Neutrophil (primary cell): Measurements from ENCODE around the gene SOWAHA.

Source experiments
- H3K27ac ChIP-seq: fragments of 200-600 bp; sonication (generic); 2 replicates; pipeline ENCODE4 v1.5.1; 2016; ENCODE audit warnings: mild to moderate bottlenecking, moderate library complexity
- H3K27me3 ChIP-seq: fragments of 200-600 bp; sonication (generic); 2 replicates; pipeline ENCODE4 v1.6.0; 2016; ENCODE audit warnings: mild to moderate bottlenecking
- H3K36me3 ChIP-seq: fragments of 200-600 bp; sonication (generic); 2 replicates; pipeline ENCODE4 v1.5.1; 2017
- H3K4me1 ChIP-seq, 2 experiments: fragments of 200-600 bp in 1 of 2; sonication (generic) in 1 of 2; 1 replicate in 1 of 2; 2 replicates in 1 of 2; pipeline versions ENCODE4 v1.5.1 to v1.6.1; 2013 to 2016; ENCODE audit warnings: low read depth in 1 of 2, low read length in 1 of 2, mild to moderate bottlenecking in 1 of 2, moderate library complexity in 1 of 2; ENCODE audit not compliant: control insufficient read depth in 1 of 2, insufficient read depth in 1 of 2
- H3K4me3 ChIP-seq, 2 experiments: fragments of 200-600 bp in 1 of 2; sonication (generic) in 1 of 2; 1 replicate in 1 of 2; 2 replicates in 1 of 2; pipeline ENCODE4 v1.5.1; 2013 to 2016; ENCODE audit warnings: low read depth in 1 of 2, low read length in 1 of 2, mild to moderate bottlenecking in 1 of 2, moderate library complexity in 1 of 2
- H3K9me3 ChIP-seq: fragments of 200-600 bp; sonication (generic); 2 replicates; pipeline ENCODE4 v1.5.1; 2016
- CTCF ChIP-seq: fragments of 200-600 bp; sonication (generic); IDR thresholded peaks from 2 replicates; pipeline ENCODE4 v1.5.1; 2016; ENCODE audit warnings: antibody characterized with exemption

Gene SOWAHA

DNA sequence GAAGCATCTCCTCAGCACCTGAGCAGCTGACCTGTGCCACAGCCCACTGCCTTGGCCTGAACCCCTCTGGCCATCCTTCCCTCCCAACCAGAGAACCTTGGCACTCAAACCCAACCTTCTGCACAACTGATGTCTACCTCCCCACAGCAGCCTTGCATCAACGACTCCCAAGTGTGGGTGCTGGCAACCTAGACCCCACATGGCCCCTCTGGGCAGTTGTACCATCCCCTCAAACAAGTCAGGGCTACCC, 46.4 kb upstream of the SOWAHA start:
- no peak for TF ChIP-seq CTCF
- no peak overlapping the region for H3K4me3 ChIP-seq
- H3K27me3 ChIP-seq = peaks cover 17% of the 10 kb centered on the region
- no peaks in the 10 kb centered on the region for H3K4me1 ChIP-seq
- no peak overlapping the region for H3K27ac ChIP-seq
- no peaks in the 10 kb centered on the region for H3K9me3 ChIP-seq
- H3K36me3 ChIP-seq = no peaks in the 10 kb centered on the region

DNA sequence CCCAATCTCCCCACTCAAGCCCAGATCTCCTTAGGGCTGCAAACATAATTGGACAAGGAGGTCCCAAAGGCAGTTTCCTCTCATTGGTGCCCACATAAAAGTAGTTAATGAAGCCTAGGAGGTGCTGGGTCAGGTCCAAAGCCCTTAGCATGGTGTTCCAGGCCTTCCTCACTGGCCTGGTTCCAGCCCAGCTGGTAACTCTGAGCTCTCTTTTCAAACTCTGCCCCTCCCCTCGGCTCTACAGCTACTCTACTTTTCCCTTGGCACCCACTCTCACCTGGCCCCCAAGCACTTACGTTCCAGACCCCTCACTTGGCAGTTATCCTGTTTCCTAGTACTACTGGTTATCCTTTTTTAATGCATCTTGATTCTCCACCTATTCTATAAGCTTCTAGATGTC, 46.0 kb upstream of the SOWAHA start:
- no peaks in the 10 kb centered on the region for H3K9me3 ChIP-seq
- TF ChIP-seq CTCF = no peak
- H3K27me3 ChIP-seq = peaks cover 19% of the 10 kb centered on the region
- no peaks in the 10 kb centered on the region for H3K36me3 ChIP-seq
- H3K4me1 ChIP-seq = no peaks in the 10 kb centered on the region
- no peak overlapping the region for H3K4me3 ChIP-seq
- H3K27ac ChIP-seq = no peak overlapping the region

GRCh38 chr5:132768485-132768868, 44.6 kb upstream of the SOWAHA start:
- Histone ChIP-seq H3K36me3 (no peaks in the 10 kb centered on the region), H3K27me3 (peaks cover 32% of the 10 kb centered on the region), H3K4me1 (no peaks in the 10 kb centered on the region), H3K4me3 (no peak overlapping the region), H3K27ac (no peak overlapping the region), H3K9me3 (no peaks in the 10 kb centered on the region)
- TF ChIP-seq CTCF = no peak

GRCh38 chr5:132770476-132771159, 42.5 kb upstream of the SOWAHA start:
- H3K4me3 ChIP-seq = no peak overlapping the region
- no peaks in the 10 kb centered on the region for H3K9me3 ChIP-seq
- H3K27me3 ChIP-seq = peaks cover 54% of the 10 kb centered on the region
- H3K27ac ChIP-seq = no peak overlapping the region
- TF ChIP-seq CTCF = no peak
- no peaks in the 10 kb centered on the region for H3K36me3 ChIP-seq
- no peaks in the 10 kb centered on the region for H3K4me1 ChIP-seq

GRCh38 chr5:132771503-132771998, 41.6 kb upstream of the SOWAHA start:
- Histone ChIP-seq H3K4me1 (peaks cover 0 to under 1% of the 10 kb centered on the region in 2 experiments), H3K4me3 (no peak overlapping the region), H3K27ac (no peak overlapping the region), H3K27me3 (peaks cover 63% of the 10 kb centered on the region), H3K36me3 (no peaks in the 10 kb centered on the region), H3K9me3 (no peaks in the 10 kb centered on the region)
- TF ChIP-seq CTCF = no peak
